Measurements from ENCODE around the gene TMEM44.
"Not testable (repeated sequence)": the region's sequence is repeated elsewhere in the genome, so short reads cannot be mapped to it uniquely, and the experiment has no call there.

Gene TMEM44

DNA sequence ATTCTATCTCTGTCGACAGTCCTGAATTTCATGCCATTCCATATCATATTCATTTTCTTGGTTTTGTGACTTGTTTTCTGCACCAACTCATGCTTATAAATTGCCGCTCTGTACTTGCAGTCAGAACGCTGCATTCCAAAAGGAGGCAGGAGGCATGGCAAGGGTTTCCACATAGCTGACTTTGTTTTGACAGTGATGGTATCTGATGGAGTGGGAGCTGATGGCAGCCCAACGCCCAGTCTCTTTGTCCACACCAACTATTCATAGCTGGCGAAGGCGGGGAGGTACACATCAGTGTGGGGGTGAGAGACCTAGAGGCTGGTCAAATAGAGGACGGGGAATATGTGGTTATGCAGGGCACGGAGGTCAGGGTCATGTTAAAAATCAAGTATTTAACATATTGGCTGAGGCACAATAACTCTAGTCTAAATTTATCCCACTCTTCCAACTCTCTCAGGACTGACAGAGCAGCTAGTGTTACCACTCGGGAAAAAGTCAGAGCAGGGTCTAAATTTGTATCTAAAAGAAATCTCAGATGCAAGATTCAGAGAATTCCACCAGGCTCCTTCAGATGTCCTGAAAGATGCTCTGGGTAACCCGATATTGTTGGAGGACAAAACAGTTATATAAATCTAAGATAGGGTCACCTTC lies 78.6 kb downstream of the TMEM44 start:
- DNase-seq, result no peak

DNA sequence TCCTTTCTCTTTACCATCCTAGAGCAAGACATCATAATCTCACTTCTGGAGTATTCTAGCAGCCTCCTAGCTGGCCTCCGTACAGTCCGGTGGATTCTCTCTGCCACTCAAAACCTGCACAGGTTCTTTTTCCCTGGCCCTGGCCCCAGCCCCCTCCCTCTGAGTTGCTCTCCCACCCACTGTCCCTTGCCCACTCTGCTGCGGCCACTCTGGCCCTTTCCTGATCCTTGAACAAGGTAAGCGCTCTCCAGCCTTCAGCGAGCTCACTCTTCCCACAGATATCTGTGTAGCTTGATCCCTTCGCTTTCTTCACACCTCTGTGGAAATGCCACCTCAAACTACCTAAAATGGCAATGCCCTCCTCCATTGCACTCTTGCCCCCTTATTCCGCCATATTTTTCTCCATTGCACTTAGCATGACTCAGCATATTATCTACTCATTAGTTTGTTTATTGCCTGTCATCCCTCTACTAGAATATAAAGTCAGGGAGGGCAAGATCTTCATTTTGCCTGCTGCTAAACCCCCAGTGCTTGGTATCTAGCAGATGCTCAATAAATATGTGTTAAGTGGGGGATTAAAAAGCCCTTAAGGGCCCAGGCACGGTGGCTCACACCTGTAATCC lies 80.8 kb downstream of the TMEM44 start:
- DNase-seq, result no peak

DNA sequence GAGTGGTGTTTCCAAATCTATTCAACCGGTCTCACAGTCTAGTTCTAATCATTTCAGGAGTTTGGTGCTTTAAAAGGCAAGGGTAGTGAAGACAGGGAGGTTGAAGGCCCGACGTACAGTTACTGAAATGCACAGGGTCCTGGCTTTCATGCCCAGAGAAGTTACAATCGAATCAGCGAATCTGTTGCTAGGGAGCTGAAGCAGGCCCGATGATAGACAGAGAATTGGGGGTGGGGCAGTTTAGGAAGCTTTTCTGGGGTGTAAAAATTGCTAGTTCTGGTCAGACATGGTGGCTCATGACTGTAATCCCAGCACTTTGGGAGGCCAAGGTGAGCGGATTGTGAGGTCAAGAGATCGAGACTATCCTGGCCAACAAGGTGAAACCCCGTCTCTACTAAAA lies 83.4 kb downstream of the TMEM44 start:
- DNase-seq, result no peak

DNA sequence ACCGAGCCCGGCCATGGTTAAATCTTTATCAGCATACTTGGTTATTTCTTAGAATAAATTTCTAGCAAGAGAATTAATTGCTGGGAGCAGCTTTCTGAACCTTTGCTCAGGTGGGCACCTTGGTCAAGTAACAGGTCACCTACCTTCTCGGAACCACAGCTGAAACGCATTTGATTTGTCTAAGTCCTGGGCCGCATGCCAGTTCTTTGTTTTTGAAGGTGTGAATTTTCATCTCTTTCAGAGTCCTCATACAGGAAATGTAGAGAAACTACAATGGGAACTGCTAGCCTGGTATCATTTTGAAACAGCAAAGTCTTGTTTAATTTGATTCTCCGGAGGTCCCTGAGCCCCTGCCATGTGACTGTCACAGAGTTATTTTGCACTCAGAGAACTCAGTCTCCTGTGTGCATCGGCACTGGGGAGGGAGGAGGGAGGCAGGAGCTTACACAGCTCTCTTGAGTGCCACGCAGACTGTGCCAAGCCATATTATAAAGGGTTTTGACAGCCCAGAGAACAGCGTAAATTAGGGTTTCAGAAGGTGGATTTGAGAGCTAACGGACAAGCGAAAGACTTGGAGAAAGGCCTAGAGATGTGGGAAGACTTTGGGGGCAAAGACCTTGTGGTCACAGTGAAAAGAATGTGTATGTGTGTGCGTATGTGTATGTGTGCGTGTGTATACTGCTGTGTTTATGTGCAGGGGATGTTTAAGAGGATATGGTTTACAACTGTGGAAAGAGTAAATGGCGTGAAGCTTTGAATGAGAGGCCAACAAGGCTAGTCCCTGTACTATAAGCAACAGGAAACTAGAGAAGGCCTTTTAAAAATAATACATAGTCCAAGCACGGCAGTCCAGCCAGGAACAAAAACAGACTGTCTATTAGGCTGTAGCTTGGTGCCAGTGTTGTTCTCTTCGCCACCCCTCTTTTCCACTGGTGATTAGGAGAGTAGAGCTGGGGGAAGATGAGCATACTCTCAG lies 84.6 kb downstream of the TMEM44 start:
- no peak for DNase-seq

DNA sequence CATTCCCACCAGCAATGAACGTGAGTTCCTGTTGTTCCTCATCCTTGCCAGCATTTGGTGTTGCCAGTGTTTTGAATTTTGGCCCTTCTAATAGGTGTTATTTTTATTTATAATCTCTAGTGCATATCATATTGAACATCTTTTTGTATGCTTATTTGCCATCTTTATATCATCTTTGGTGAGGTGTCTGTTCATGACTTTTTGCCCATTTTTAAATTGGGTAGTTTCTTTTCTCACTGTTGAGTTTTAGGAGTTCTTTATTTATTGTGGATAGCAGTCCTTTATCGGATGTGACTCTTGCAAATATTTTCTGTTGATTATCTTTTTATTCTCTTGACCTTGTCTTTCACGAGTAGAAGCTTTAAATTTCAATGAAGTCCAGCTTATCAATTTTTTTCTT lies 86.2 kb downstream of the TMEM44 start:
- DNase-seq, result no peak

DNA sequence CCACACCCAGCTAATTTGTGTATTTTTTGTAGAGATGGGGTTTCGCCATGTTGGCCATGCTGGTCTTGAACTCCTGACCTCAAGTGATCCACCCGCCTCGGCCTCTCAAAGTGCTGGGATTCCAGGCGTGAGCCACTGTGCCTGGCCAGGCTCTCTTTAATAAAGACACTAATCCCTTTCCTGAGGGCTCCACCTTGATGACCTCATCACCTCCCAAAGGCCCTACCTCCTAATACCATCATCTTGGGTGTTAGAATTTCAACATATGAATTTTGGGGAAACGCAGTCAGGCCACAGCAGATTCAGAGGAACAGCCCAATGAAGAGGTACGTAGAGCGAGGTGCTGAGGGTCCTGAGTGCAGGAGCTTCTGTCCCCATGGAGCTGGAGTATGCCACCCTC lies 87.7 kb downstream of the TMEM44 start:
- DNase-seq, result not testable (repeated sequence)

DNA sequence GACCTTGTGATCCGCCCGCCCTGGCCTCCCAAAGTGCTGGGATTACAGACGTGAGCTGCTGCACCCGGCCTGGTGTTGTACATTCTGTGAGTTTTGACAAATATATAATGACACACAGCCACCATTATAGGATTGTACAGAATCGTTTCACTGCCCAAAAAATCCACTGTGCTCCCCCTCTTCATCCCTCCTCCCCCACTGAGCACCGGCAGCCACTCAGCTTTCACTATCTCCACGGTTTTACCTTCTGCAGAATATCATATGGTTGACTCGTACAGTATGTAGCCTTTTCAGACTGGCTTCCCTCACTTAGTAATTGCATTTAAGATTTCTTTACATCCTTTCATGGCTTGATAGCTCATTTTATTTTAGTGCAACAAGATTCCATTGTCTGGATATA lies 89.7 kb downstream of the TMEM44 start:
- DNase-seq, result no peak

DNA sequence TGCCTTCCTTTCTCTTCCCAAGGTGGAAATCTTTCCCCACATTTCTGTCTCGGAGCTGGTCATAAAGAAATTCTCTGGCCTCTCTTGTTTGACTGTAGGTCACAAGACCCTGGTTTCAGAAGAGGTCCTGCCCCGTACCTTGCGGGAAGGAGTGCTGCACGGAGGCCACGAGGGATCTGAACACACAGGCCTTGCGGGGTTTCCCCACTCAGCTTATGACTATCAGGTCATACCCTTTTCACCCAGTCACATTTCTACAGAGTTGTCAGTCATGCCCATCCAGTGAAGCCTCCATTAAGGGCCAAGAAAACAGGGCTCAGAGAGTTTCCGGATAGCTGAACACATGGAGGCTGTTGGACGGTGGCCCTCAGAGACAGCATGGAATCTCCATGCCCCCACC lies 91.7 kb downstream of the TMEM44 start:
- DNase-seq, result no peak

DNA sequence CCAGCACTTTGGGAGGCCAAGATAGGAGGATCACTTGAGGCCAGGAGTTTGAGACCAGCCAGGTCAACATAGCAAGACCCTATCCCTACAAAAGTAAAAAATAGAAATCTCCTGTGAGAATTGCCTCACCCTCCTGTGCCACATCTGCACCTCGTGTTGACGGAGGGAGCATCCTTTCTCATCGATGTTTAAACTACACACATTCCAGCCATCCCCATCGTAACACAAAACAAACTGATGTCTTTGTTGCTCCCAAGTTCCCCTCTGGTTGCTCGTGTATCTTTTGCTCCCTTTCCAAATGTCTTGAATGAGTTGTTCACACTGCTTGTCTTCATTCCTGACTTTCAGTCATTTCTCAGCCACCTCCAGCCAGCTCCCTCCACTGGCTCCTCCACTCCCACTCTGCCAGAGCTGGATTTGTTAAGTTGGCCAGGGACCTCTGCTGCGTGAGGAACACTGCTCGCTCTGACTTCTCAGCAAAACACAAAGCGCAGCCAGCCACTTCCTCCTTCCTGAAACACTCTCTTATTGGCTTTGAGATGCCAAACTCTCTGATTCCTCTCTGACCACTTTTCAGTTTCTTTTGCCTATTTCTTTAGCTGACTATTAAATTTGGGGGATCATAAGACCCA lies 92.8 kb downstream of the TMEM44 start:
- no peak for DNase-seq

DNA sequence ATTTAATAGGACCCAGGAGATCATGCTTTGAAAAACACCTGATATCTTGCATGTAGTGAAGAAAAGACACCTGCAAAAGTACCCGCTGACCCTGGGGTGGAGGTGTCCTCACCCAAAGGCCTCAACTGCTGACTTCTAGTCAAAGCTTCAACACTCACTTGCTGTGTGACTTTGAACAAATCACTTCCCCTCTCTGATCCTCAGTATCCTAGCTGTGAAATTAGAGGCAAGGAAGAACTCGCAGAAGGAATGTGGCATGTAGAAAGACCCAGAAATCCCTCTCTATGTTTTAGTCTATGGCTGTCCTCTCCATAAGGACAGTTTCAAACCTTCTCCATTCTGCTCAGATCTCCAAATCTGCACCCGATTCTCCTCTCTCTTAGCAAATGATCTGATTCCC lies 93.7 kb downstream of the TMEM44 start:
- DNase-seq, result no peak

DNA sequence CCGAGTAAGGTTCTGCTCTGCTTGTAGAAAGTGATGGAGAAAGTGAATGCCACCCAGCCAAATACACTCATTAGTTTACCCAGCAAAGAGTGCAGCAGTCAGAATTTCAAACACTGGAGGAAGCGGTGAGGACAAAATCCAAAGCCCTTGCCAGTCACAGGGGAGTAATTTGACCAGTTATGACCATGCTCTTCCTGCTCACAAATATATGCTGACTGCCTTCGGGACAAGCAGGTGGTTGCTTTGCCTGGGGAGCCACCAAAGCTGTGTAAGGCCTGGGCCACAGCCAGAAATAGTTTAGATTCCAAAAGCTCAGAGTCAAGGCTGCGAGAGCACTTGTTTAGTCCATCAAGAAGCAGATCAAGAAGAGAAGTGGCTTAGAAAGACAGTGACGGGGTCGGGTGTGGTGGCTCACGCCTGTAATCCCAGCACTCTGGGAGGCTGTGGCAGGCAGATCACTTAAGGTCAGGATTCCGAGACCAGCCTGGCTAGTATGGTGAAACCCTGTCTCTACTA lies 95.4 kb downstream of the TMEM44 start:
- DNase-seq, result no peak

All from NCI-H1417 (cell line).